HG03280 (cell line): ENCODE data around the gene CEP20.

Experiments
- ATAC-seq: cut with Tn5 transposase; IDR thresholded peaks from one replicate; pipeline ENCODE4 v1.9.1; 2021; ENCODE audit warnings: mild to moderate bottlenecking, moderate library complexity; ENCODE audit not compliant: unreplicated experiment

Gene CEP20

GRCh38 chr16:15898654-15899053 lies 10.3 kb upstream of the CEP20 start:
- no peak for ATAC-seq

GRCh38 chr16:15897834-15898254 lies 9.4 kb upstream of the CEP20 start:
- no peak for ATAC-seq

GRCh38 chr16:15897121-15897780 lies 8.8 kb upstream of the CEP20 start:
- no peak for ATAC-seq

GRCh38 chr16:15894571-15895374 lies 6.4 kb upstream of the CEP20 start:
- ATAC-seq = no peak

GRCh38 chr16:15891508-15891907 lies 3.1 kb upstream of the CEP20 start:
- no peak for ATAC-seq

- ATAC-seq = no peak
Observed at GRCh38 chr16:15887283-15887682, 1.1 kb downstream of the CEP20 start.

- no peak for ATAC-seq
Observed at GRCh38 chr16:15886078-15886477, 2.3 kb downstream of the CEP20 start.

- no peak for ATAC-seq
Observed at GRCh38 chr16:15885560-15886001, 2.8 kb downstream of the CEP20 start.

- ATAC-seq = no peak
Observed at GRCh38 chr16:15882563-15882962, 5.8 kb downstream of the CEP20 start.

GRCh38 chr16:15881794-15882379 lies 6.5 kb downstream of the CEP20 start:
- no peak for ATAC-seq

- ATAC-seq = no peak
Observed at GRCh38 chr16:15880434-15881308, 7.7 kb downstream of the CEP20 start.

- ATAC-seq = no peak
Observed at GRCh38 chr16:15879255-15879811, 9.1 kb downstream of the CEP20 start.

GRCh38 chr16:15876503-15876902 lies 11.9 kb downstream of the CEP20 start:
- ATAC-seq = no peak

- ATAC-seq = no peak
Observed at GRCh38 chr16:15874745-15875314, 13.6 kb downstream of the CEP20 start.

GRCh38 chr16:15873737-15874136 lies 14.7 kb downstream of the CEP20 start:
- ATAC-seq = no peak

- no peak for ATAC-seq
Observed at GRCh38 chr16:15873301-15873700, 15.1 kb downstream of the CEP20 start.

GRCh38 chr16:15870011-15870410 lies 18.4 kb downstream of the CEP20 start:
- no peak for ATAC-seq

- ATAC-seq = no peak
Observed at GRCh38 chr16:15866451-15866850, 22.0 kb downstream of the CEP20 start.

GRCh38 chr16:15865742-15866141 lies 22.7 kb downstream of the CEP20 start:
- ATAC-seq = no peak

- no peak for ATAC-seq
Observed at GRCh38 chr16:15864939-15865338, 23.5 kb downstream of the CEP20 start.
